SU-DHL-6 (cell line): ENCODE results near the gene EYS.

Experiments used
- CTCF ChIP-seq: fragments of 200-600 bp; sonication (generic); IDR thresholded peaks from one replicate; pipeline ENCODE4 v1.5.1; 2017; ENCODE audit warnings: antibody characterized with exemption, mild to moderate bottlenecking, low read length, moderate library complexity; ENCODE audit not compliant: insufficient read depth, poor library complexity, severe bottlenecking
- EZH2phosphoT487 ChIP-seq: fragments of 200-600 bp; sonication (generic), shearing (Covaris generic); conservative IDR thresholded peaks from 2 replicates; pipeline ENCODE4 v1.6.1; 2018; ENCODE audit warnings: mild to moderate bottlenecking, antibody characterized with exemption, low read length, moderate library complexity, mixed read lengths

GRCh38 chr6:64782877-64783276 lies 924.1 kb downstream of the EYS start:
- no peak for TF ChIP-seq CTCF
- TF ChIP-seq EZH2phosphoT487, result no peak
